HTR-8/SVneo (cell line): ENCODE data around the gene NID1.
"Not testable (repeated sequence)": the region's sequence is repeated elsewhere in the genome, so short reads cannot be mapped to it uniquely, and the experiment has no call there.

ENCODE experiments used
- DNase-seq: peaks from one replicate; pipeline ENCODE4 v3.0.0; 2011; ENCODE audit warnings: low spot score, mixed read lengths; ENCODE audit not compliant: insufficient read length
- FAIRE-seq: peaks from 2 replicates; lab custom pipeline; 2011; peaks lifted over from hg19 to GRCh38; lab: Jason Lieb, UNC

The NID1 gene

GRCh38 chr1:235943581-235944114 is 121.2 kb downstream of the NID1 start:
- peak; percentile 98 for FAIRE-seq
- peak; percentile 71 for DNase-seq

DNA sequence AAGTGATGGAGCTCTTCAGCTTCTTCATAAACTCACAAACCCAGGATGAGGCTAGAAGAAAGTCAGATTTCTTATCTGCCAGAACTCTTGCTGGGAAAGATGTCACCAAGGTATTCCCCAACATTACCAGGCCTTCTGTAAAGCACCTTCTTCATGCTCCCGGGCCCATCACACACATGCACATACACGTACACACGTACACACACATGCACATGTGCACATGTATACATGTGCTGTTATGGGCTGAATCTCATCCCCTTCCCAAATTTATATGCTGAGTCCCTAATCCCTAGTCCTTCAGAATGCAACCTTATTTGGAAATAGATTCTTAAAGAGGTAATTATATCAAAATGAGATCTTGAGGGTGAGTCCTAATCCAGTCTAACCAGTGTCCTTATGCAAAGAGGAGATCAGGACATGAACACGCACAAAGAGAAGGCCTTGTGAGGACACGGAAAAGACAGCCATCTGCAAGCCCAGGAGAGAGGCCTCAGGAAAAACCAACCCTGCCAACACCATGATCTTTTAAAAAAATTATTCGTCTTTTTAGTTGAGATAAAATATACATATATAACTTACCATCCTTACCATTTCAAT is 121.8 kb downstream of the NID1 start:
- FAIRE-seq: peak; percentile 69
- DNase-seq: no peak

DNA sequence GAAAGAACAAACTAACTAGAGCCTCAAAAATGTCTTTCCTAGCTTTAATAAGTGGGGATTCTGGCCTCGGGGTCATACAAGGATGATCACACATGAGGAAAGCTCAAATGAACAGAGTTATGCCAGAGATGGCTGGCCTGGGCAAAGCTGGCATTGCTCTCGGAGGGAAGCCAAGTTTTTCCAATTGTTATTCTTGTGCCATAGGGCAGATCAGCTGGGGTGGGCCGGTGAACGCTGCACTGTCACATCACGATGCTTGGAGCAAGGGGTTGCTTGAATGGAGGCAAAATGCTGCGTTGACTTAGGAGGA is 122.3 kb downstream of the NID1 start:
- no peak for DNase-seq
- FAIRE-seq: no peak

GRCh38 chr1:235941876-235942624 is 122.8 kb downstream of the NID1 start:
- DNase-seq (no peak), FAIRE-seq (no peak)

DNA sequence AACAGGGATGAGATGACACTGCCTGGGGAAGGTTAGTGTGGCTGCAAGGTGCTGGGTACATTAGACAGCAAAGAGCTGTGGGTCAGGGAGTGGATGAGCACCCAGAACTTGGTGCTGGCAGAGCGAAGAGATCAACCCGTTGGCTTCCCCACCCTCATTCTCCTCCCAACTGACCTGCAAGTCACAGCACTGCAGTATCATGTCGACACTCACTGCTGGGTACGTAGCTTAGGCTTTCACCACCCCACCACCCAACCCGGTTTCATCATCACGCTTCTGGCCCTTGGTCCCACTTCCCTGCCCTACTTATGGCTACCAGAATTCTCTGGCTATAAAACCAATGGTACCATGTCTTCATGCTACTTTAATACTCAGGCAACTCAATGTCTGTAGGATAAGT is 124.6 kb downstream of the NID1 start:
- FAIRE-seq (no peak), DNase-seq (no peak)

DNA sequence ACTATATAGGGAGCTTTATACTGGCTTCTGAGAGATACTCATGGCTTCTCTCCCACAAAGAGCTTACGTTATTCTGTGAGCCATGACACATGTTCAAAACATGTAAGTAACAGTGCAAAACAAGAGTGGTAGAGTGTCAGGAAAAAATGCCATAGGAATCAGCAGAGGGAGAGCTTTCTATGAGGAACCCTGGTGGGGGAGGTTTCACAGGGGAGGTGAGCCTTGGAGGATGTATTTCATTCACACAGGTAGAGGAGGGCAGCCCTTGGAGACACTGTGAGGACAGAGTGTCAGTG is 125.5 kb downstream of the NID1 start:
- DNase-seq (no peak), FAIRE-seq (no peak)

DNA sequence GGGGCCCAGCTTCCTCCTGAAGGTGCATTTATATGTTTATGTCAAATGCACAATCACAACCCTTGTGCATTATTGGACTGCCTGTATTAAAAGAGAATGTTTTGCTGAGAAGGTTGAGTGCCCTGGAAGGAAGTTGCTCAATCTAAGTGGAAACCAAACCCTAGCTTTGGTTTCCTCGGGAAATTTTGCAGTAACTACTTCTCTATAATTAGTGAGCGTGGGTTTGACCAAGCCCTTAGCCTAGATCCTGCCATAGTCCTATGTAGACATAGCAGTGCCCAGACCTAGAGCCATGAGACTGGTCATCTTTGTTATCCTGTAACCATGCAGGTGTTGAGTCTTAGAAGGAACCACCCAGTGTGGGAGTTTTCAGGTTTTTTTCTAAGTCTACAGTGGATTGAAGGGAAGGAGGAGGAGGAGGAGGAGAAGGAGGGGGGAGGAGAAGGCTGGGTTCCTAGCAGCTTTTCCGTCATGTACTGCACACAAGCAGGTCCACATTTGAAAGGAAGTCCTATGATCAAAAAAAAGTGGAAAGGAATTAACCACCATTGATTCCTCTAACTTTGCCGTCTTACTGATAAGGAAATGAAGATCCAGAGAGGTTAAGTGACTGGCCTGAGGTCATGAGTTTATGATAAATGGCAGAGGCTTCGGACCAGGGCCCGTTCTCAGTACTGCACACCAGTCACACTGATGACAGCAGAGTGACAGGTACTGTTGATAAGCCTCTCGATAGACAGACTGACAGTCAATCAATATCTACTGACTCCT is 126.0 kb downstream of the NID1 start:
- DNase-seq: no peak
- no peak for FAIRE-seq

DNA sequence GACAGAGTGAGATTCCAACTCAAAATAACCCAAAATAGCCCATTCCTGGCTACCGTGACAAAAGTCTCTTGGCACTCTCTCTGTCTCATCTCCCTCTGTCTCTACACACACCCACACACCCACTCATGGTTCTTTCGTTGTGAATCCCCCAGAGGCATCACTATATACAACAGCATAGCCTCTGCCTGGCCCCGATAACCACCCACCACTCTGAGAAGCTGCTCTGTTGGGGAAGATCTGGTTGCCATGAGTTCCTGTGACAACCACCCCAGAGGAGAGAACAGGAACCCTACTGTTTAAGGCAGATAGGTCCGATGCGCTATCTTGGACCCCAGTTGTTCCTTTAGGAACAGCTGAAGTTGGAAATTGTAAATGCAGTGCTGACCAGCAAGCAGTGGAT is 127.8 kb downstream of the NID1 start:
- FAIRE-seq (no peak), DNase-seq (no peak)

DNA sequence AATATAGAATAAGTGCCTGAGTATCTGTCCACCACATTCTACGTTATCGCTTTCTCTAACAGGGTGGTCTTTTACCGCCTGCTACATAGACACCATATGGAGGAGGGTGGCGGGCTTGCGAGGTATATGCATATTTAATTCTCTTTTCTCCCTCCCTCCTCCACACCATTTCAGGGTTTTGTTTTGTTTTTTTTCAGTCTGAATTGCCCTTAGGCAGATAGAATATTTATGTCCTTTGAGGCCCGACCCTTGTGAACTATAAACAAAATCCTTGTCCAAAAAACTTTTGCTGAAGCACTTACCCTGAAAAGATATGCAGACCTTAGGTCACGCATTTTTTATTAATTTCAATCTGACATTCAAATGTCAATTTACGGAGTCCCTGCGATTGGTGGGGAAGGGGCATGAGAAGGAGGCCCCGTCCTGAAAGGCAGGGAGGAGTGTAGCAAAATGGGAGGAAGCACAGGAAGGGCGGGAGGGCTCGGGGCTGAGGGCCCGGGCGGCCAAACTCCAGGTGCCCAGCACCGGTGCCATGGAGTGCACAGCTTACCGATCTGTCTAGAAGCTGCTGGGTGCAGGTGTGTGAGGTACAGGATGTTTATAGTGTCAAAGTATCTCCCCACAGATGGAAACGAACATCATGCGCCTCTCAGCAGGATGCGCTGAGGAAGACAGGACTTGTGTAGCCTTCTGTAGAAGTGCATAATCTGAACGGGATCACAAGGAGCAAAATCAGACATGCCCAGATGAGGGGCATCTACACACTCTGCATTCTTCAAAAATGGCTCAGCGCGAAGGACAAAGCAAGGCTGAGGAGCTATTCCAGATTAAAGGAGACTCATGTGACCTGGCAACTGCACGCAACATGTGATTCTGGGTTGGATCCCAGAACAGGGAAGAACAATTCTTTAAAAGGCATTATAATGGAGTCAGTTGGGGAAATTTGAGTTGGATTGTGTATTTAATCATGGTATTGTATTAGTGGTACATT is 129.4 kb downstream of the NID1 start:
- FAIRE-seq (no peak), DNase-seq (no peak)

- FAIRE-seq: no peak
- DNase-seq: no peak
These were observed 131.1 kb downstream of the NID1 start for GRCh38 chr1:235933766-235934116.

DNA sequence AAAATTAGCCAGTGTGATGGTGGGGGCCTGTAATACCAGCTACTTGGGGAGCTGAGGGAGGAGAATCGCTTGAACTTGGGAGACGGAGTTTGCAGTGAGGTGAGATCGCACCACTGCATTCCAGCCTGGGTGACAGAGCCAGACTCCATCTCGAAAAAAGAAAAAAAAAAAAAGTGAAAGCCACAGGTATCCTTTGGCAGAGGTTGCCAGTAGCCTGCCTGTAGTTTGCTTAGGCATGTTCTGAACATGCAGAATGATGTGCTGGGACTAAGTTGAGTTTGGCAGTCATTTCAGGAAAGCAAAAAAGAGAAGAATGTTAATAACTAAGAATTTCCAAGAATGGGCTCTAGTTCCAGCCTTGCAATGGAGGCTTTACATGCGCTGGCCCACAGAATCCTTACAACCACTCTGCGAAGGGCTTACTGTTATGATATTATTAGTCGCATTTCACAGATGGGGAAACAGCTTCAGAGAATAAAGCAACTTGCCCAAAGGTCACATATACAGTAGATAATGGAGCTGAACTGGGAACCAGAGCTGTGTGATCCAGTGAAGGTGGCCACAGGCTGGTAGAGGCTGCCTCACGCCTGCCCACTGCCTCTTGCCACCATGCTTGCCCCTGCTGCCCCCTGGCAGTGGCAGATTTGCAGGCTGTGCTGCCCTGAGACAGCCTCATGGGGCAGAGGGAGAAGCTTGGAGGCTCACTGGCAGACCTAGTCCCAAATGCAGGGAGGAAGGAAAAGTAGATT is 131.7 kb downstream of the NID1 start:
- FAIRE-seq: no peak
- DNase-seq: no peak

GRCh38 chr1:235932090-235932510 is 132.8 kb downstream of the NID1 start:
- FAIRE-seq (no peak), DNase-seq (no peak)

DNA sequence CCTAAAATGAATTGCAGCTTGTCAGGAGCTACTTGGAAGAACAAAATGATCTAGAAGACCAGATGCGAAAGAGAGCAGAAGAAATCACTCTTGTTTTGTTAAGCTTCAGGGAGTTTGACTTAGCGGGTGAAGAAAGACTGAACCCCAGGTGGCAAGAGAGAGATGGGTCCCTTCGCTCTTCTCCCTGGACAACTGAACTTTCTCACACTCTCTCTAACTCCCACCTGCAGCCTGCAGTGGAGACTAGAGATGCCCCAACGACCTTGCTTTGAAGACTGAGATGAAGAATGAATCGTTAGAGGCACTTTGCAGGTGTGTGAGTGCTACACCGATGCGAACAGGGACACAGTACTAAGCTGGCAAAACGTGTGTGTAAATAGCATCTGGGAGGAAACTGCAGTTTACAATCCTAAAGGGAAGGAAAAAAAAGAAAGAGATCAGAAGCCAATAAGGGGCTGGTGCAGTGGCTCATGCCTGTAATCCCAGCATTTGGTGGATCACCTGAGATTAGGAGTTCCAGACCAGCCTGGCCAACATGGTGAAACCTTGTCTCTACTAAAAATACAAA is 133.6 kb downstream of the NID1 start:
- DNase-seq (no peak), FAIRE-seq (no peak)

DNA sequence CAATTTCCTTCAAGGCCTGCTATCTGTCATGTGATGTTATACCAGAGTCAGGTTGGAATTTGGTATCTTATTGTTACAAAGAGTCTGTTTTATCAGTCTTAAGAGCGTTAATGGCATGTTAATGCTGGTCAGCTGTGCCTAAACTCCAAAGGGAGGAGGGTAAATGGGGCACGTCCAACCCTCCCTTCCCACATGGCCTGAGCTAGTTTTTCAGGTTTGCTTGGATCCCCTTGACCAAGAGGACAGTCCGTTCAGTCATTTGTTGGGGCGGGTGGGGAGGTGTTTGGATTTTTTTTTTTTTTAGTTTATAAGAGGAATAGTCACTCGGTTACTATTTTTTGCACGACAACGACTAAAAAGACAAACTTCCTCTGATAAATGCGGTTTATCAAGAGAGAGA is 134.3 kb downstream of the NID1 start:
- DNase-seq: no peak
- no peak for FAIRE-seq

DNA sequence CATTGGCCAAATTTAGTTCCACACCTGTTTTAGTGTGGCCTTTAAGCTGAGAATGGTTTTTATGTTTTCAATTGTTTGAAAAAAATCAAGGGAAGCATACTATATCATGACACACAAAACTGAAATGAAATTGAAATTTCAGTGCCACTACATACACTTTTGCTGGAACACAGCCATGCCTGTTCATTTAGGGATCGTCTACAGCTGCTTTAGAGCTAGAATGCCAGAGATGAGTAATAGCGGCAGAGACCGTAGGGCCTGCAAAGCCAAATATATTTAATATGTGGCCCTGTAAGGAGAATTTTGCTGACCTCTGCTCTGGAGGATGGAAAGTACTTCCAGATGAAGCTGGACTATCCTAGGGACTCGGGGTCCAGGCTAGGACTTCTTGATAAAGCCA is 135.7 kb downstream of the NID1 start:
- no peak for DNase-seq
- no peak for FAIRE-seq

GRCh38 chr1:235928197-235928596 is 136.7 kb downstream of the NID1 start:
- DNase-seq: no peak
- FAIRE-seq: no peak

GRCh38 chr1:235927551-235927950 is 137.3 kb downstream of the NID1 start:
- DNase-seq, FAIRE-seq: not testable (repeated sequence)
